ENCODE results near the gene IL4.
"Not testable (repeated sequence)": the region's sequence is repeated elsewhere in the genome, so short reads cannot be mapped to it uniquely, and the experiment has no call there.

Gene IL4

GRCh38 chr5:132673939-132674630, at the start of gene IL4:
Gene IL4 (plus strand): TSS chr5:132673989. CDS start chr5:132674051, 62 bp downstream.
- no peak for DNase-seq (ENCODE audit: low read depth in 2 of 2)

- DNase-seq (ENCODE audit: low read depth in 2 of 2), result no peak
These were observed 46.3 kb upstream of the IL4 start for GRCh38 chr5:132627470-132627869.

- no peak for DNase-seq (ENCODE audit: low read depth in 2 of 2)
These were observed 45.0 kb upstream of the IL4 start for GRCh38 chr5:132628814-132629213.

- DNase-seq (ENCODE audit: low read depth in 2 of 2), result no peak
These were observed 44.4 kb upstream of the IL4 start for GRCh38 chr5:132629230-132629944.

GRCh38 chr5:132633587-132633986, 40.2 kb upstream of the IL4 start:
- not testable (repeated sequence) for DNase-seq (ENCODE audit: low read depth in 2 of 2)

GRCh38 chr5:132635873-132636272, 37.9 kb upstream of the IL4 start:
- no peak for DNase-seq (ENCODE audit: low read depth in 2 of 2)

- no peak for DNase-seq (ENCODE audit: low read depth in 2 of 2)
These were observed 36.5 kb upstream of the IL4 start for GRCh38 chr5:132637241-132637640.

GRCh38 chr5:132639706-132640130, 34.1 kb upstream of the IL4 start:
- no peak for DNase-seq (ENCODE audit: low read depth in 2 of 2)

- DNase-seq (ENCODE audit: low read depth in 2 of 2), result no peak
These were observed 33.2 kb upstream of the IL4 start for GRCh38 chr5:132640613-132641012.

- no peak for DNase-seq (ENCODE audit: low read depth in 2 of 2)
These were observed 32.5 kb upstream of the IL4 start for GRCh38 chr5:132641241-132641723.

GRCh38 chr5:132641841-132642240, 31.9 kb upstream of the IL4 start:
- no peak for DNase-seq (ENCODE audit: low read depth in 2 of 2)

- no peak for DNase-seq (ENCODE audit: low read depth in 2 of 2)
These were observed 29.6 kb upstream of the IL4 start for GRCh38 chr5:132644177-132644576.

- no peak for DNase-seq (ENCODE audit: low read depth in 2 of 2)
These were observed 27.1 kb upstream of the IL4 start for GRCh38 chr5:132646583-132647266.

- no peak for DNase-seq (ENCODE audit: low read depth in 2 of 2)
These were observed 26.3 kb upstream of the IL4 start for GRCh38 chr5:132647473-132647872.

- DNase-seq (ENCODE audit: low read depth in 2 of 2), result no peak
These were observed 25.4 kb upstream of the IL4 start for GRCh38 chr5:132648355-132648754.

- no peak for DNase-seq (ENCODE audit: low read depth in 2 of 2)
These were observed 21.8 kb upstream of the IL4 start for GRCh38 chr5:132651838-132652469.

GRCh38 chr5:132653716-132654115, 20.1 kb upstream of the IL4 start:
- no peak for DNase-seq (ENCODE audit: low read depth in 2 of 2)

- peak in 1 of 2 donors; percentile 42 for DNase-seq (ENCODE audit: low read depth in 2 of 2)
These were observed 17.7 kb upstream of the IL4 start for GRCh38 chr5:132655821-132656773.

- DNase-seq (ENCODE audit: low read depth in 2 of 2), result no peak
These were observed 16.9 kb upstream of the IL4 start for GRCh38 chr5:132656774-132657355.

GRCh38 chr5:132657676-132658380, 16.0 kb upstream of the IL4 start, which contains the start of gene IL13:
Gene IL13 (plus strand): TSS chr5:132658173. CDS start chr5:132658187, 14 bp downstream.
- DNase-seq (ENCODE audit: low read depth in 2 of 2), result no peak

Measured in stimulated activated CD8-positive, alpha-beta memory T cell treated with anti-CD3 and anti-CD28 coated beads, Interleukin-7, amount 100 ng/mL, for 4 hours (primary cell).